Placental epithelial cell (primary cell): Measurements from ENCODE around the gene SLC22A9. TPM values are rescaled to one million over a fixed set of nuclear protein-coding genes. Genes with fewer than 3 reads are reported as not detected.

ENCODE experiments used
- total RNA-seq: library from RNA; depleted of rRNA; stranded (reverse); fragments of >200 nt; gene quantifications from 2 replicates; pipeline ENCODE4 v1.2.3, GENCODE V29; 2012

The SLC22A9 gene
- total RNA-seq = not detected in 2 replicates

DNA sequence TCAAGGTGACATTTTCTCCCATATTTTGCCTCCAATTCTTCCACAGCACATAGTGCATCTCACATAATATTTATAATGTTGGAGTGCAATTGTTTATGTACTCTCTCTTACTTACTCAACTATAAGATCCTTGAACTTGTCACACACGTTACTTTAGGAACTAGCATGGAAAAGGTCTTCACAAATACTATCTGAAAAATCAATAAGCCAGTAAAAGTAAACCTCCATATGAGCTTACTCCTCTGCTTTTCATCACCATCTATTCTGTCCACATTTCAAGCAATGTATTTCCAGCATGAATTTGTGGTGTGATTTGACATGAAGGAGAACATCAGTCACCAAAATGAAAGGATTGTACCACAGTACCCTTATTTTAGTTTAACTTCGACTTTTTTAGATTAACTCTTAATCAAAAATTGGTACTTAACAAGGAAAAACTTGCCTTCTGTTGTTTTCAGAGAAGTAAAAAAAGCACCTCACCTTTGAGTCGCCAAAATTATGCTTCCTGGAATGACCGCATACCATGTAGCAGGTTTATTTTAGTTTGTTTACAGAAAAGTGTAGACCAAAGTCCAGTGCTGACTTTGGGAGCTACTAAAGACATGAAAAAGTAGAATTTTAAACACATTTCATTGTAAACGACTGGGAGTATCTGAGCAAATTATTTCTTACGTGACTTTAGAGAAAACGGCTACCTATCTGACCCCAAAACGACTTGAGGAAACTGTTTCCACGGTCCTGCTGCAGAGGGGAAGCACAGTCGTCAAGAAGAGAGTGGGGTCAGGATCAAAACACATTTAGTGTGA lies at the start of gene SLC22A9:
SLC22A9 (plus strand) TSS at position 621 of the 806 bp plus-strand sequence. CDS start 272 bp downstream, outside the sequence.

Other genes with a start within 250 kb of the SLC22A9 start
- gene SLC22A24, start 225.6 kb upstream of the SLC22A9 start, total RNA-seq = not detected in 2 replicates
- gene SLC22A25, start 126.2 kb upstream of the SLC22A9 start, total RNA-seq = not detected in 2 replicates
- gene PLAAT5, start 121.4 kb downstream of the SLC22A9 start, total RNA-seq = 5.9 and 6.1 TPM in 2 replicates
- not detected in 2 replicates for gene LGALS12, start 136.3 kb downstream of the SLC22A9 start, total RNA-seq
- gene PLAAT4, start 167.0 kb downstream of the SLC22A9 start, total RNA-seq = 0.39 TPM in 1 of 2 replicates, not detected in the other
- gene PLAAT2, start 193.6 kb downstream of the SLC22A9 start, total RNA-seq = 2.7 and 4.7 TPM in 2 replicates
- gene PLAAT3, start 244.6 kb downstream of the SLC22A9 start, total RNA-seq = 8.6 and 18.3 TPM in 2 replicates